ENCODE data around the gene HSPH1. TPM values are rescaled to one million over a fixed set of nuclear protein-coding genes. Genes with fewer than 3 reads are reported as not detected.

Gene HSPH1
- total and polyA plus RNA-seq, 10 of the 15 experiments (the other 5 are each of a cell fraction or from before 2014, with no cell fraction given), result 40.2 to 159 (median 92.6) TPM

- no peak for TF ChIP-seq WRNIP1 (IDR thresholded peaks at IDR 0.05; ENCODE audit: borderline replicate concordance, low read depth, low read length)
- TF ChIP-seq BCLAF1 (IDR thresholded peaks at IDR 0.05), result no peak
- no peak for TF ChIP-seq KDM1A (IDR thresholded peaks at IDR 0.05; ENCODE audit: borderline replicate concordance)
- TF ChIP-seq PML (IDR thresholded peaks at IDR 0.05; ENCODE audit: low read length), result no peak
- no peak for TF ChIP-seq CBX5 (IDR thresholded peaks at IDR 0.05; ENCODE audit: low read depth)
- TF ChIP-seq KLF5 (IDR thresholded peaks at IDR 0.05; ENCODE audit: partially characterized antibody), result no peak
- TF ChIP-seq, protein P1, sequence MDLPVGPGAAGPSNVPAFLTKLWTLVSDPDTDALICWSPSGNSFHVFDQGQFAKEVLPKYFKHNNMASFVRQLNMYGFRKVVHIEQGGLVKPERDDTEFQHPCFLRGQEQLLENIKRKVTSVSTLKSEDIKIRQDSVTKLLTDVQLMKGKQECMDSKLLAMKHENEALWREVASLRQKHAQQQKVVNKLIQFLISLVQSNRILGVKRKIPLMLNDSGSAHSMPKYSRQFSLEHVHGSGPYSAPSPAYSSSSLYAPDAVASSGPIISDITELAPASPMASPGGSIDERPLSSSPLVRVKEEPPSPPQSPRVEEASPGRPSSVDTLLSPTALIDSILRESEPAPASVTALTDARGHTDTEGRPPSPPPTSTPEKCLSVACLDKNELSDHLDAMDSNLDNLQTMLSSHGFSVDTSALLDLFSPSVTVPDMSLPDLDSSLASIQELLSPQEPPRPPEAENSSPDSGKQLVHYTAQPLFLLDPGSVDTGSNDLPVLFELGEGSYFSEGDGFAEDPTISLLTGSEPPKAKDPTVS (IDR thresholded peaks at IDR 0.05; ENCODE audit: low read depth, low read length), result no peak
- TF ChIP-seq ETV6 (conservative IDR thresholded peaks at IDR 0.05 in 1 of 2, IDR thresholded peaks at IDR 0.05 in 1 of 2; ENCODE audit: borderline replicate concordance in 1 of 2, low read depth in 1 of 2), result no peak
Observed at GRCh38 chr13:31133621-31134020, 28.1 kb downstream of the HSPH1 start (continued).

DNA sequence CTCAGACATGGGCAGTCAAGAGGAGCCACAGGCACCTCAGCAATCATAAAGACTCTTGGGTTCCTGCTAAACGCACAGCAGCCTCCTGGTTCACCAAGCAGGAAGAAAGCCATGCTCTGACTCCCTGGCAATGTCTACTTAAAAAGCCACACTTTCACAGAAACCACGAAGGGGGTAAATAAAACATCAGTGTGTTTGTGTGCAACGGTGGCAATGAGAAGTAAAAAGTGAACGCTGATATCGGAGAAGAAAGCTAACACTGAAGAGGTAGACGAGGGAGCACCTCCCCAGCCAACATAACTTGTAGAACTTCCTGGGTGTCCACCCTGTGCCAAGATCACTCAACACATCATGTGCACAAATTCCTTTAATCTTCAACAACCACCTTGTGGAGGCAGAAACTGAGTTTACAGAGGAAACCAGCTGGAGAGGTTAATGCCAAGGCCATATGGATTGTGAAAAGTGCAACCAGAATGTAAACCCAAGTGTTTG is 30.2 kb downstream of the HSPH1 start:
- ATAC-seq (no peak), DNase-seq (ENCODE audit: low read depth, low spot score) (no peak), FAIRE-seq (no peak)
- Histone ChIP-seq H3K4me1 (ENCODE audit: control insufficient read depth, insufficient read depth, low read length) (no peaks in the 10 kb centered on the region), H3K79me2 (ENCODE audit: control insufficient read depth, insufficient read depth, low read length) (no peaks in the 10 kb centered on the region), H3K9me3 (replicated peaks; ENCODE audit: control insufficient read depth, insufficient read depth, low read length) (no peaks in the 10 kb centered on the region), H3K4me2 (ENCODE audit: control insufficient read depth, insufficient read depth) (no peak overlapping the region), H2AFZ (ENCODE audit: control insufficient read depth, low read depth, low read length) (no peak overlapping the region), H3K4me3 (no peak overlapping the region), H3K36me3 (ENCODE audit: control insufficient read depth in 2 of 2, insufficient read depth in 2 of 2, low read length in 1 of 2) (no peaks in the 10 kb centered on the region), H4K20me1 (ENCODE audit: control insufficient read depth, insufficient read depth) (no peaks in the 10 kb centered on the region), H3K27me3 (replicated peaks in 1 of 2; ENCODE audit: control insufficient read depth in 2 of 2, insufficient read depth in 2 of 2, low read length in 1 of 2) (no peaks in the 10 kb centered on the region), H3K9ac (ENCODE audit: control insufficient read depth, insufficient read depth, low read length) (no peak overlapping the region), H3K27ac (ENCODE audit: control insufficient read depth, insufficient read depth) (no peak overlapping the region)
- ChIA-PET CTCF (no interaction called here), RAD21 (ENCODE audit: unreplicated experiment) (no interaction called here), POLR2A (no interaction called here), SMC1A (ENCODE audit: uncharacterized antibody, unreplicated experiment) (no interaction called here)
- 39% methylated on average over 6 of the region's 6 CpGs for WGBS (ENCODE audit: insufficient coverage, insufficient replicate concordance, low lambda C conversion rate, missing lambda C conversion rate)
- intact Hi-C loops (cut with micrococcal nuclease; ENCODE audit: unreplicated experiment), result no loop called here
- TF ChIP-seq, protein P2, sequence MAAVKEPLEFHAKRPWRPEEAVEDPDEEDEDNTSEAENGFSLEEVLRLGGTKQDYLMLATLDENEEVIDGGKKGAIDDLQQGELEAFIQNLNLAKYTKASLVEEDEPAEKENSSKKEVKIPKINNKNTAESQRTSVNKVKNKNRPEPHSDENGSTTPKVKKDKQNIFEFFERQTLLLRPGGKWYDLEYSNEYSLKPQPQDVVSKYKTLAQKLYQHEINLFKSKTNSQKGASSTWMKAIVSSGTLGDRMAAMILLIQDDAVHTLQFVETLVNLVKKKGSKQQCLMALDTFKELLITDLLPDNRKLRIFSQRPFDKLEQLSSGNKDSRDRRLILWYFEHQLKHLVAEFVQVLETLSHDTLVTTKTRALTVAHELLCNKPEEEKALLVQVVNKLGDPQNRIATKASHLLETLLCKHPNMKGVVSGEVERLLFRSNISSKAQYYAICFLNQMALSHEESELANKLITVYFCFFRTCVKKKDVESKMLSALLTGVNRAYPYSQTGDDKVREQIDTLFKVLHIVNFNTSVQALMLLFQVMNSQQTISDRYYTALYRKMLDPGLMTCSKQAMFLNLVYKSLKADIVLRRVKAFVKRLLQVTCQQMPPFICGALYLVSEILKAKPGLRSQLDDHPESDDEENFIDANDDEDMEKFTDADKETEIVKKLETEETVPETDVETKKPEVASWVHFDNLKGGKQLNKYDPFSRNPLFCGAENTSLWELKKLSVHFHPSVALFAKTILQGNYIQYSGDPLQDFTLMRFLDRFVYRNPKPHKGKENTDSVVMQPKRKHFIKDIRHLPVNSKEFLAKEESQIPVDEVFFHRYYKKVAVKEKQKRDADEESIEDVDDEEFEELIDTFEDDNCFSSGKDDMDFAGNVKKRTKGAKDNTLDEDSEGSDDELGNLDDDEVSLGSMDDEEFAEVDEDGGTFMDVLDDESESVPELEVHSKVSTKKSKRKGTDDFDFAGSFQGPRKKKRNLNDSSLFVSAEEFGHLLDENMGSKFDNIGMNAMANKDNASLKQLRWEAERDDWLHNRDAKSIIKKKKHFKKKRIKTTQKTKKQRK (IDR thresholded peaks at IDR 0.05; ENCODE audit: low read depth, low read length), result no peak
- TF ChIP-seq PAX8 (IDR thresholded peaks at IDR 0.05) (no peak), GABPA (IDR thresholded peaks at IDR 0.05; ENCODE audit: low read depth) (no peak), CTCF (IDR thresholded peaks at IDR 0.05 in 2 of 3, conservative IDR thresholded peaks at IDR 0.05 in 1 of 3; ENCODE audit: control insufficient read depth in 2 of 3, extremely low read depth in 1 of 3, insufficient read depth in 1 of 3, low read depth in 3 of 3, low read length in 3 of 3) (no peak), SUZ12 (IDR thresholded peaks at IDR 0.05; ENCODE audit: unreplicated experiment) (no peak), IKZF2 (IDR thresholded peaks at IDR 0.05) (no peak)
- in situ Hi-C loops (cut with MboI), result no loop called here
- BruUV-seq (replicated peaks), result no TSS peak
